HG03342 (cell line): ENCODE data around the gene KLHDC7B.
A peak's percentile ranks its signal among the peaks of the same experiment; 100 is the strongest.

Source experiments
- ATAC-seq: cut with Tn5 transposase; IDR thresholded peaks from one replicate; pipeline ENCODE4 v1.9.1; 2021; ENCODE audit warnings: mild to moderate bottlenecking, moderate library complexity; ENCODE audit not compliant: unreplicated experiment

The KLHDC7B gene

GRCh38 chr22:50547263-50547985 lies 1.7 kb downstream of the KLHDC7B start:
- no peak for ATAC-seq

GRCh38 chr22:50548040-50548920 lies 2.6 kb downstream of the KLHDC7B start:
- ATAC-seq: no peak

- ATAC-seq: no peak
Measured at GRCh38 chr22:50548921-50549790, 3.5 kb downstream of the KLHDC7B start.

GRCh38 chr22:50550395-50550794 lies 4.7 kb downstream of the KLHDC7B start:
- ATAC-seq: no peak

- no peak for ATAC-seq
Measured at GRCh38 chr22:50551160-50551752, 5.6 kb downstream of the KLHDC7B start.

- ATAC-seq: no peak
Measured at GRCh38 chr22:50553310-50553709, 7.6 kb downstream of the KLHDC7B start.

- ATAC-seq: no peak
Measured at GRCh38 chr22:50556703-50557102, 11.0 kb downstream of the KLHDC7B start.

GRCh38 chr22:50560034-50560433 lies 14.3 kb downstream of the KLHDC7B start:
- no peak for ATAC-seq

GRCh38 chr22:50561401-50562358 lies 16.0 kb downstream of the KLHDC7B start:
- ATAC-seq: no peak

- peak; percentile 79 for ATAC-seq
Measured at GRCh38 chr22:50562523-50563412, 17.1 kb downstream of the KLHDC7B start, which contains the start of gene SYCE3. Gene SYCE3 (minus strand): TSS chr22:50562919. CDS start chr22:50556405, 6,514 bp downstream.

GRCh38 chr22:50563413-50564160 lies 17.9 kb downstream of the KLHDC7B start:
- peak; percentile 17 for ATAC-seq

- no peak for ATAC-seq
Measured at GRCh38 chr22:50564289-50564688, 18.6 kb downstream of the KLHDC7B start.

GRCh38 chr22:50567721-50568252 lies 22.1 kb downstream of the KLHDC7B start:
- ATAC-seq: no peak

- no peak for ATAC-seq
Measured at GRCh38 chr22:50568626-50569025, 22.9 kb downstream of the KLHDC7B start.

GRCh38 chr22:50569041-50569459 lies 23.4 kb downstream of the KLHDC7B start:
- ATAC-seq: no peak

GRCh38 chr22:50569896-50570535 lies 24.3 kb downstream of the KLHDC7B start:
- no peak for ATAC-seq

- no peak for ATAC-seq
Measured at GRCh38 chr22:50570861-50571260, 25.2 kb downstream of the KLHDC7B start.
